ENCODE results near the gene SHCBP1L. TPM values are rescaled to one million over a fixed set of nuclear protein-coding genes. Genes with fewer than 3 reads are reported as not detected.

The SHCBP1L gene
- total and polyA plus RNA-seq, 2 donors (not counting 1 experiment from before 2014, with no cell fraction given), result not detected

DNA sequence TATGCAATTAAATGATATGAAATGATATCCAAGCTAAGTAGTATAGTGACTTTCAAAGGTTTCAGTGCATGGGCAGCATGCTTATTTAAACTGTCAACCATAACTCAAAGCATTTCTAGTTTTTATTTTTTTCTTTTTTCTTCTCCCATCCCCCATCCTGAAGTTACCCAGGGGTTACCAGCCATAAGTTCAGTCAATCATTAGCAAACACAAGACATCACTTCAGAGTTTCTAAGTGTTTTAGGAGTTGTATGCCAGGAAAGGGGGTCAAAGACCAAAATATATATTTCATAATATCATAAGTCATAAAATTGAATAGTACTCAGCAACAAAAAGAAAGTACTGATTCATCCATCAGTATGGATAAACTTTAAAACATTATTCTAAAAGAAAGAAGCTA, 85.1 kb downstream of the SHCBP1L start:
- no peaks in the 10 kb centered on the region for H3K4me1 ChIP-seq (ENCODE audit: control insufficient read depth in 2 of 2, insufficient read depth in 2 of 2, low read length in 2 of 2)
- H3K27ac Mint-ChIP-seq, result no peak overlapping the region
- H3K27me3 ChIP-seq (replicated peaks in 1 of 4; ENCODE audit: control extremely low read depth in 1 of 4, control insufficient read depth in 3 of 4, insufficient read depth in 4 of 4, low read length in 3 of 4), result no peaks in the 10 kb centered on the region

DNA sequence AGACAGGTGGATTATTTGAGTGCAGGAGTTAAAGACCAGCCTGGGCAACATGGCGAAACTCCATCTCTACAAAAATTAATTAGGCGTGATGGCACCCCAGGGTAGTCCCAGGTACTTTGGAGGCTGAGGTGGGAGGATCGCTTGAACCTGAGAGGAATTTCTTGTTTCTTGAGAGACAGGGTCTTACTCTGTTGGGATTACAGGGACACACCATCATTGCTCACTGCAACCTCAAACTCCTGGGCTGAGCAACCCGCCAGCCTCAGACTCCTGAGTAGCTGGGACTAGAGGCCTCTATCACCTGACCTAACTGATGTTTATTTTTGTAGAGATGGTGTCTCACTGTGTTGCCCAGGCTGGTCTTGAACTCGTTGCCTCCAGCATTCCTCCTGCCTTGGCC, 89.0 kb downstream of the SHCBP1L start:
- H3K36me3 ChIP-seq (replicated peaks in 1 of 2; ENCODE audit: control extremely low read depth in 1 of 2, control insufficient read depth in 1 of 2, extremely low read depth in 1 of 2, insufficient read depth in 2 of 2, low read length in 1 of 2), result peaks cover 3 to 92% of the 10 kb centered on the region in 2 experiments
- Mint-ChIP-seq H3K4me3 (no peak overlapping the region), H3K27me3 (no peaks in the 10 kb centered on the region), H3K4me1 (no peaks in the 10 kb centered on the region), H3K9me3 (ENCODE audit: insufficient read depth) (no peaks in the 10 kb centered on the region), H3K27ac (no peak overlapping the region)
- peaks cover 33% of the 10 kb centered on the region for H4K20me1 ChIP-seq (ENCODE audit: control insufficient read depth, insufficient read depth, low read length, poor library complexity, severe bottlenecking)
- TF ChIP-seq EZH2 (IDR thresholded peaks at IDR 0.05; ENCODE audit: borderline replicate concordance, insufficient read depth, low read depth, low read length, poor library complexity, severe bottlenecking), result no peak
- TF ChIP-seq, protein P1, sequence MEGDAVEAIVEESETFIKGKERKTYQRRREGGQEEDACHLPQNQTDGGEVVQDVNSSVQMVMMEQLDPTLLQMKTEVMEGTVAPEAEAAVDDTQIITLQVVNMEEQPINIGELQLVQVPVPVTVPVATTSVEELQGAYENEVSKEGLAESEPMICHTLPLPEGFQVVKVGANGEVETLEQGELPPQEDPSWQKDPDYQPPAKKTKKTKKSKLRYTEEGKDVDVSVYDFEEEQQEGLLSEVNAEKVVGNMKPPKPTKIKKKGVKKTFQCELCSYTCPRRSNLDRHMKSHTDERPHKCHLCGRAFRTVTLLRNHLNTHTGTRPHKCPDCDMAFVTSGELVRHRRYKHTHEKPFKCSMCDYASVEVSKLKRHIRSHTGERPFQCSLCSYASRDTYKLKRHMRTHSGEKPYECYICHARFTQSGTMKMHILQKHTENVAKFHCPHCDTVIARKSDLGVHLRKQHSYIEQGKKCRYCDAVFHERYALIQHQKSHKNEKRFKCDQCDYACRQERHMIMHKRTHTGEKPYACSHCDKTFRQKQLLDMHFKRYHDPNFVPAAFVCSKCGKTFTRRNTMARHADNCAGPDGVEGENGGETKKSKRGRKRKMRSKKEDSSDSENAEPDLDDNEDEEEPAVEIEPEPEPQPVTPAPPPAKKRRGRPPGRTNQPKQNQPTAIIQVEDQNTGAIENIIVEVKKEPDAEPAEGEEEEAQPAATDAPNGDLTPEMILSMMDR (IDR thresholded peaks at IDR 0.05), result no peak
- WGBS (ENCODE audit: insufficient coverage), result 100% methylated on average over 1 of the region's 5 CpGs
- H3K9me3 ChIP-seq (ENCODE audit: control extremely low read depth in 1 of 3, control insufficient read depth in 2 of 3, insufficient read depth in 1 of 3, low read length in 2 of 3), result no peaks in the 10 kb centered on the region
- H3K4me3 ChIP-seq (ENCODE audit: control extremely low read depth in 1 of 5, extremely low read depth in 1 of 5, insufficient read depth in 1 of 5, low read depth in 2 of 5, low read length in 4 of 5), result no peak overlapping the region
- CTCF ChIA-PET, result no interaction called here
- no peaks in the 10 kb centered on the region for H3K27me3 ChIP-seq (replicated peaks in 1 of 4; ENCODE audit: control extremely low read depth in 1 of 4, control insufficient read depth in 3 of 4, insufficient read depth in 4 of 4, low read length in 3 of 4)
- ATAC-seq (ENCODE audit: low read depth), result no peak
- no peaks in the 10 kb centered on the region for H3K79me2 ChIP-seq (ENCODE audit: control insufficient read depth, insufficient read depth, low read length)
- H3K4me2 ChIP-seq (replicated peaks; ENCODE audit: low read depth, low read length, poor library complexity, severe bottlenecking), result no peak overlapping the region
- intact Hi-C loops (cut with micrococcal nuclease), result no loop called here
- H3K4me1 ChIP-seq (ENCODE audit: control insufficient read depth in 2 of 2, insufficient read depth in 2 of 2, low read length in 2 of 2), result no peaks in the 10 kb centered on the region
- no peak for DNase-seq
- no peak overlapping the region for H3K27ac ChIP-seq (ENCODE audit: low read length in 2 of 2)
- H2AFZ ChIP-seq (ENCODE audit: insufficient read depth, low read depth, low read length, poor library complexity, severe bottlenecking), result no peak overlapping the region
- POLR2A ChIA-PET, result no interaction called here
- H3K9ac ChIP-seq (ENCODE audit: low read length), result no peak overlapping the region

More for the DNA sequence above, 85.1 kb downstream of the SHCBP1L start:
- intact Hi-C loops (cut with micrococcal nuclease), result no loop called here
- peaks cover under 1 to 88% of the 10 kb centered on the region in 2 experiments for H3K36me3 ChIP-seq (replicated peaks in 1 of 2; ENCODE audit: control extremely low read depth in 1 of 2, control insufficient read depth in 1 of 2, extremely low read depth in 1 of 2, insufficient read depth in 2 of 2, low read length in 1 of 2)
- no peak overlapping the region for H3K9ac ChIP-seq (ENCODE audit: low read length)
- CTCF ChIA-PET, result no interaction called here
- no peak overlapping the region for H3K27ac ChIP-seq (ENCODE audit: low read length in 2 of 2)
- Mint-ChIP-seq H3K27me3 (no peaks in the 10 kb centered on the region), H3K4me1 (no peaks in the 10 kb centered on the region), H3K9me3 (ENCODE audit: insufficient read depth) (no peaks in the 10 kb centered on the region), H3K4me3 (no peak overlapping the region)
- no peaks in the 10 kb centered on the region for H3K79me2 ChIP-seq (ENCODE audit: control insufficient read depth, insufficient read depth, low read length)
- POLR2A ChIA-PET, result no interaction called here
- peaks cover 20% of the 10 kb centered on the region for H4K20me1 ChIP-seq (ENCODE audit: control insufficient read depth, insufficient read depth, low read length, poor library complexity, severe bottlenecking)
- no peak for DNase-seq
- H2AFZ ChIP-seq (ENCODE audit: insufficient read depth, low read depth, low read length, poor library complexity, severe bottlenecking), result no peak overlapping the region
- no peak overlapping the region for H3K4me2 ChIP-seq (replicated peaks; ENCODE audit: low read depth, low read length, poor library complexity, severe bottlenecking)
- H3K9me3 ChIP-seq (ENCODE audit: control extremely low read depth in 1 of 3, control insufficient read depth in 2 of 3, insufficient read depth in 1 of 3, low read length in 2 of 3), result no peaks in the 10 kb centered on the region
- H3K4me3 ChIP-seq (ENCODE audit: control extremely low read depth in 1 of 5, extremely low read depth in 1 of 5, insufficient read depth in 1 of 5, low read depth in 2 of 5, low read length in 4 of 5), result no peak overlapping the region
- TF ChIP-seq, protein P1 (IDR thresholded peaks at IDR 0.05), result no peak
- no peak for TF ChIP-seq EZH2 (IDR thresholded peaks at IDR 0.05; ENCODE audit: borderline replicate concordance, insufficient read depth, low read depth, low read length, poor library complexity, severe bottlenecking)
- no peak for ATAC-seq (ENCODE audit: low read depth)

All from B cell (primary cell).